ENCODE data around the gene APOOL.

- TF ChIP-seq CTCF (IDR thresholded peaks at IDR 0.05; ENCODE audit: extremely low read depth in 1 of 2, insufficient read depth in 1 of 2, low read depth in 1 of 2, low read length in 2 of 2) (no peak), POLR2A (IDR thresholded peaks at IDR 0.05; ENCODE audit: low read depth, low read length) (no peak), MAX (IDR thresholded peaks at IDR 0.05; ENCODE audit: insufficient read depth, insufficient read length) (no peak), POLR2AphosphoS5 (IDR thresholded peaks at IDR 0.05; ENCODE audit: insufficient read depth, low read depth, low read length) (no peak), JUN (IDR thresholded peaks at IDR 0.05; ENCODE audit: borderline replicate concordance, insufficient read depth, insufficient read length, low read depth) (no peak), EZH2 (IDR thresholded peaks at IDR 0.05; ENCODE audit: borderline replicate concordance, low read depth, low read length, severe bottlenecking) (no peak), MYC (IDR thresholded peaks at IDR 0.05; ENCODE audit: low read depth, low read length) (no peak)
These were observed 16.5 kb downstream of the APOOL start for GRCh38 chrX:85020216-85020615.

Measured in endothelial cell of umbilical vein (primary cell).